Stimulated activated CD8-positive, alpha-beta memory T cell treated with anti-CD3 and anti-CD28 coated beads, Interleukin-4, amount 100 ng/mL, for 24 hours (primary cell): ENCODE measurements around the gene C19orf33.
"Not testable (repeated sequence)": the region's sequence is repeated elsewhere in the genome, so short reads cannot be mapped to it uniquely, and the experiment has no call there.

Source experiments
- DNase-seq: peaks from one replicate; pipeline ENCODE4 v3.0.0-alpha.2; 2020; ENCODE audit warnings: low read depth

The C19orf33 gene

DNA sequence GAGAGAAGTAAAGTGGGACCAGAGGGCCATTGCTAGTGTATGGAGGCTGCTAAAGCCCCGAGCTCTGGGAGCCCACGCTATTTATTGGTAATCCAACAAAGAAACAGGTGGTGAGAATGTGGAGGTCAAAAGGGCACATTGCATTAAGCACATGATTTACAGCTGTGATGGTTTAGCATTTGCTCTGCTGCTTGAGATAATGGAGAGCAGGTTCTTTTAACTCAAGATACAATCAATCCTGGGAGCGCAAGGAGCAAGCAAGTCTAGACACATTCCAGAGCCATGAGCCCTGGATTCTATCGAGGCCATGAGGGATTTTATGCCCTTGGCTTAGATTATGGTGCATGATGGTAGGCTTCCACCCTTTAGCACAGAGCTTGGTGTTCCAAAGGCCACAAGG, 35.0 kb downstream of the C19orf33 start:
- not testable (repeated sequence) for DNase-seq

DNA sequence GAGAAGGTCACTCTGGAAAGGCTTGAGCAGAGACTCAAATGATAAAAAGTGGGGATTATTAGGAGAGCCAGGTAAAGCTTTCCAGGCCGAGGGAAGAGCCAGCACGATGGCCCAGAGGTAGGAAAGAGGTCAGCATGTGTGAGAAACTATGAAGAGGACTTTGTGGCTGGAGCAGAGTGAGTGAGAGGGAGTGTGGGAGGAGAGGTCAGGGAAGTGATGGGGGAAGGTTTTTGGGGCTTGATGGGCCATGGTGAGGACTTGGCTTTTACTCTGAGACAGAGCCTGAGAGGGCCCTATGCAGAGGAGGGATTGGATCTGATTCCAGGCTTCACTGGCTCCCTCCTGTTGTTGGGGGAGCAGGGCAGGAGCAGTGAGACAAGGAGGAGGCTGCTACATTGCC, 36.9 kb downstream of the C19orf33 start:
- DNase-seq = no peak

DNA sequence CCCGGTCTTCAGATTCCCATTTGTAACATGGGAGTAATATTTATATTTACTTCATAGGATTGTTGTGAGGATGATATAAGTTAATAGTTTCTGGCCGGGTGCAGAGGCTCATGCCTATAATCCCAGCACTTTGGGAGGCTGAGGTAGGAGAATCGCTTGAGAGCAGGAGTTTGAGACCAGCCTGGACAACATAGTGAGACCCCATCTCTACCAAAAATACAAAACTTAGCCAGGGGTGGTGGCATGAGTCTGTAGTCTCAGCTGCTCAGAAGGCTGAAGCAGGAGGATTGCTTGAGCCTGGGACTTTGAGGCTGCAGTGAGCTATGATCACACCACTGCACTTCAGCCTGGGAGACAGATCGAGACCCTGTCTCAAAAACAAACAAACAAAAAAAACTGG, 42.8 kb downstream of the C19orf33 start:
- no peak for DNase-seq

DNA sequence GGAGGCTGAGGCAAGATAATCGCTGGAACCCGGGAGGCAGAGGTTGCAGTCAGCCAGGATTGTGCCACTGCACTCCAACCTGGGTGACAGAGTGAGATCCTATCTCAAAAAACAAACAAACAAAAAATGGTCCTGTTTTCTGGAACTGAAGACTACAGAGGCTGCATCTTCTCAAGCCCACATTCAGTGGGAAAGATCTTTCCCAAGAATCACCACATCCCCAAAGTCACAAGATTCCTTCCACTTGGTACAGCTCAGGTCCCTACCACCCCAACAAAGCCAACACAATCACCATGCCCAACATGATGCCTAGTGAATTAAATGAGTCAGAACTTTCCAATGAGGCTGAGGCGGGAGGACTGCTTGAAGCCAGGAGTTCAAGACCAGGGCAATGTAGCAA, 46.8 kb downstream of the C19orf33 start:
- DNase-seq = no peak

DNA sequence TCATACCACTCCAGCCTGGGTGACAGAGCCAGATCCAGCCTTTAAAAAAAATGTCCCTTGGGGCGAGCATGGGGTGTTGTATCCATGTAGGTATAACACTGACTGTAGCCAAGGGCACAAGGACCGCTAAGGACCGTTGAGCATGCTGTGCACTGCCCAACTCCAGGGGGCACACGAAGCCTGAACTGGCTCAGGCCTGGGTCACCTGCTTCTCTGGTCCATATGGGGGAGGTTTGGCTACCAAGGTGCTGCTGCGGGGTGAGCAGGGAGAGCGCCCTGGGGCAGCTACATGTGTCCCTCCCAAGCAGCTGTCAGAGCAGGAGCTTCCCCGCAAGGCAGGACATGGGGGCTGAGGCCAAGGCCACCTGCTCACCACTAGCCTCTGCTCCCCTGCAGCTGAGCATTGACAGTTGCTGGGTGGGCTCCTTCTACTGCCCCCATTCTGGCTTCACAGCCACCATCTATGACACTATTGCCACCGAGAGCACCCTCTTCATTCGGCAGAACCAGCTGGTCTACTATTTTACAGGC, 47.9 kb downstream of the C19orf33 start:
- no peak for DNase-seq

DNA sequence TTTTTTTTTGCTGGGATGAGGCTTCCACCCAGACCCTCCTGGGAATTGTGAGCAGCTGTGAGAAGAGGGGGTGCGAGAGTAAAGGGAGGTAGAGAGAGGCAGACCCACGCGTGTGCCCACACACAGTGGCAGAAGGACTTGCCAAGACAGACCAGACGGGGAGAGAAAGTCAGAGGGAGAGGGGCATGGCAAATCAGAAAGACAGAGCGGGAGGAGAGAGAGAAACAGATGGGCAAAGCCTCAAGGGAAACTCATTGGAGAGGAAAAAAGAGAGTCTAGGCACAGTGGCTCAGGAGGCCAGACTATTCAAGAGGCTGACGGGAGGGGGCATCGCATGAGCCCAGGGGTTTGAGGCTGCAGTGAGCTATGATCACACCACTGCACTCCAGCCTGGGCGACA, 48.6 kb downstream of the C19orf33 start:
- no peak for DNase-seq
